Gastrocnemius medialis (tissue), 4 donors: ENCODE data around the gene GSK3B.

Source experiments
- POLR2A ChIP-seq, 2 donors: fragments of 450-650 bp; IDR thresholded peaks; one replicate each; pipeline ENCODE4 v1.6.1; 2017; ENCODE audit warnings: antibody characterized with exemption in 2 of 2, mild to moderate bottlenecking in 2 of 2, moderate library complexity in 2 of 2
- TF ChIP-seq, protein P1 (sequence below), 5 experiments: fragments of 450-650 bp in 3 of 5; fragments of 200-600 bp in 2 of 5; sonication (generic) in 2 of 5; IDR thresholded peaks in 4 of 5; conservative IDR thresholded peaks in 1 of 5; 1 replicate in 4 of 5; 2 replicates in 1 of 5; pipeline ENCODE4 v1.5.1; 2016 to 2019; ENCODE audit warnings: antibody characterized with exemption in 5 of 5, mild to moderate bottlenecking in 3 of 5, moderate library complexity in 3 of 5

- TF ChIP-seq POLR2A (IDR thresholded peaks at IDR 0.05) = no peak
- TF ChIP-seq, protein P1, sequence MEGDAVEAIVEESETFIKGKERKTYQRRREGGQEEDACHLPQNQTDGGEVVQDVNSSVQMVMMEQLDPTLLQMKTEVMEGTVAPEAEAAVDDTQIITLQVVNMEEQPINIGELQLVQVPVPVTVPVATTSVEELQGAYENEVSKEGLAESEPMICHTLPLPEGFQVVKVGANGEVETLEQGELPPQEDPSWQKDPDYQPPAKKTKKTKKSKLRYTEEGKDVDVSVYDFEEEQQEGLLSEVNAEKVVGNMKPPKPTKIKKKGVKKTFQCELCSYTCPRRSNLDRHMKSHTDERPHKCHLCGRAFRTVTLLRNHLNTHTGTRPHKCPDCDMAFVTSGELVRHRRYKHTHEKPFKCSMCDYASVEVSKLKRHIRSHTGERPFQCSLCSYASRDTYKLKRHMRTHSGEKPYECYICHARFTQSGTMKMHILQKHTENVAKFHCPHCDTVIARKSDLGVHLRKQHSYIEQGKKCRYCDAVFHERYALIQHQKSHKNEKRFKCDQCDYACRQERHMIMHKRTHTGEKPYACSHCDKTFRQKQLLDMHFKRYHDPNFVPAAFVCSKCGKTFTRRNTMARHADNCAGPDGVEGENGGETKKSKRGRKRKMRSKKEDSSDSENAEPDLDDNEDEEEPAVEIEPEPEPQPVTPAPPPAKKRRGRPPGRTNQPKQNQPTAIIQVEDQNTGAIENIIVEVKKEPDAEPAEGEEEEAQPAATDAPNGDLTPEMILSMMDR (IDR thresholded peaks at IDR 0.05 in 4 of 5, conservative IDR thresholded peaks at IDR 0.05 in 1 of 5) = no peak
These were observed 53.4 kb downstream of the GSK3B start for GRCh38 chr3:120040813-120041377.
